ENCODE measurements around the gene LMF2.
A peak's percentile ranks its signal among the peaks of the same experiment; 100 is the strongest.

Gene LMF2

GRCh38 chr22:50529416-50529896, 22.0 kb upstream of the LMF2 start:
- TF ChIP-seq GATA3 (IDR thresholded peaks at IDR 0.05; ENCODE audit: low read depth, low read length) = no peak
- TF ChIP-seq GATA2 (IDR thresholded peaks at IDR 0.05; ENCODE audit: low read depth, low read length) = no peak

DNA sequence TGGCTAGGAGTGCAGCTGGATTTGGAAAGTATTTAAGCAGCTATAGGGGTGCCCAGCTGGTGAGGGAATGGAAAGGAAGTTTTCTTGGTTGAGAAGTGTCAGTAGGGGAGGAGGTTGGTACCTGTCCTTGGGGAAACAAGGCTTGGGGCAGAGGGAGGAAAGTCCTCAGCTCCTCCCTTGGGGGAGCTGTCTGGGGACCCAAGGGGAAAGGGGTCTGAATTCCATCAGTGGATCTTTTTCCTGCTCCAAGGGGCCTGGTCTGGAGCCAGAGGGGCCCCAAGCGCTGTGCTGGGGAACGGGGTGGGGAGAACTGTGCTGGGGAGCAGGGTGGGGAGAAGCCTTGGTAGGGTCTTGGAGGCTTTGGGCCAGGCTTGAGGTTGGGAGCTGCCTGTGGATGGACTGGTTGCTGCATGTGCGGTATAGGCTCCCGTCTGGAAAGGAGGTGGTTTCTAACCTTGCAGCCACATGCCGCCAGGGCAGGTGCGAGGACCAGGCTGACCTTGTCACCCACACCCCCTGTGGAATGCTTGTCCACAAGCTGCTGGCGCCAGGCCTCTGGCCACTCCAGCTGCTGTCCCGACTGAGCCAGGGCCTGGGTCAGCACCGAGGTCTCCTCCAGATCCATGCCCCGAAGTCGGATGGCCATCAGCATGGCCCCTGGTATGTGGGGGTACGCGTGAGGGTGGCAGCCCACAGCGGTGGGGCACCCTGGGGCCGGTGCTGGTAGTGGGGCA, 21.3 kb upstream of the LMF2 start:
- TF ChIP-seq GATA2 (IDR thresholded peaks at IDR 0.05; ENCODE audit: low read depth, low read length) (no peak), GATA3 (IDR thresholded peaks at IDR 0.05; ENCODE audit: low read depth, low read length) (no peak)

GRCh38 chr22:50527921-50528681, 20.6 kb upstream of the LMF2 start:
- TF ChIP-seq GATA2 (IDR thresholded peaks at IDR 0.05; ENCODE audit: low read depth, low read length) (no peak), GATA3 (IDR thresholded peaks at IDR 0.05; ENCODE audit: low read depth, low read length) (no peak)

DNA sequence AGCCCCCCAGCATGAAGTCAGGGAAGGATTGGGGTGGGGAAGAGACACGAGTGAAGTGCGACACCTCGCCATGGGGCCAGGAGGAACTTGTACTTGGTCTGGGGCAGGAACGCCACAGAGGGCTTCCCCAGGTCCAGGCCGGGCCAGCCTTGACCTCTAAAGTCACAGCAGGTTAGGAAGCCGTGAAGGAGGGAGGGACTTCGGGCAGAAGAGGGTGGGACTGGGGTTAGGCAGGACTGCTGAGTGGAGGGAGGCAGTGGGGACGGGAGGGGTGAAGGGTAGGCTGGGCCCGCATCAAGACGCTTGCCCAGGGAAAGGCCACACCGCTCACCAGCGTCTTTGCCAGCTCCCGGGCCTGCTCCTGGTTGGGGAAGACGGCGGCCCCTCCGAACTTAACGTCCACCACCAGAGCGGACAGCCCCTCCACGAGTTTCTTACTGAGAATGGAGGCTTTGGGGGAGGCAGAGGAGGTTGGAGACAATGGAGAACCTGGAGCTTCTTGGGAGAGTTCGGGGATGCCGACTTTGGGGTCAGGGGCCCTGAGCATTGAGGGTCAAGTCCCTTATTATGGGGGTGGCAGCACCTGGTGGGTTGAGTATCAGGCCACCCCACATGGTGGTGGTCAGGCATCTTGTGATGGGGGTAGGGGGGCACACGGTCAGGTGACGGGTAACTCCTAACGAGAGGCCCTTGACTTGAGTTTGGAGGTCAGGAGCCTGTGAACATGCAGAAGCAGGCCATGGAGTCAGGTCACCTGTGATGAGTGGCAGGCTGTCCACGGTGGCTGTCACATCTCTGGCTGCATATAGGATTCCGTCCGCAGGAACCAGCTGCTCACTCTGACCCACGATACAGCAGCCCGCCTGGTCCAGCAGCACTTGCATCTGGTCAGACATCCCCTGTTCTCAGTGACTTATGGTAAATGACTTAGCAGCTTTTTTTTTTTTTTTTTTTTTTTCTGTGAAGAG, 19.6 kb upstream of the LMF2 start:
- TF ChIP-seq GATA3 (IDR thresholded peaks at IDR 0.05; ENCODE audit: low read depth, low read length) (no peak), GATA2 (IDR thresholded peaks at IDR 0.05; ENCODE audit: low read depth, low read length) (no peak)

DNA sequence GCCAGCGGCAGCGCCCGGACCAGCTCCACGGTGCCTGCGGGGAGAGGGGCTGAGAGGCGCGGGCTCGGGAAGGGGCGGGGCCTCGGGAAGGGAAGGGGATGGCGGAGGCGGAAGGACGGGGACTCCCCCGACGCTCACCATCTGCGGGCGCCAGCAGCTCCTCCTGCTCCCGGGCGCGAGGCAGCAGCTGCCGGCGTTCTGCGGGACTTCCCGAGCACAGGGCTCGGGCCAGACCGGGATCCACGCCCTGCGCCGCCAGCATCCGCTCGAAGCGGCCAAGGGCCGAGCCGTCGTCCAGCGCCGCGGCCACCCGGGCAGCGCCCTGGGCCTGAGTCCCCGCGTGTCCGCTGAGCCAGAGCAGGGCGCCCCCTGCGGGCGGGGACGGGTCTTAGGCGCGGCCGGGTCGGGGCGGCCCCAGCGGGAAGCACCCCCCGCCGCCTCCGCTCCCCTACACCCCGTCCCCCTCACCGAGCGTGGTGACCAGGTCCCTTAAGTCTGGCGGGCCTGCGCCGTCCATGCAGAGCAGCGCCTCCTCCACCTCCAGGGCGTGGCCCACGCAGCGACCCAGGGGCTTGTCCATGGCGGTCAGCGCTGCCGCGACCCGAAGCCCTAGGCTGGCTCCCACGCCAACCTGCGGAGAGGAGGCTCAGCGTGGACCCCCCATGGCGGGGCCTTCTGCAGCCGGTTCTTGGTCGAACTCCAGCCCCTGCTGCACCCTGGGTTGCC, 18.8 kb upstream of the LMF2 start:
- TF ChIP-seq GATA2 (IDR thresholded peaks at IDR 0.05; ENCODE audit: low read depth, low read length) (no peak), GATA3 (IDR thresholded peaks at IDR 0.05; ENCODE audit: low read depth, low read length) (no peak)

DNA sequence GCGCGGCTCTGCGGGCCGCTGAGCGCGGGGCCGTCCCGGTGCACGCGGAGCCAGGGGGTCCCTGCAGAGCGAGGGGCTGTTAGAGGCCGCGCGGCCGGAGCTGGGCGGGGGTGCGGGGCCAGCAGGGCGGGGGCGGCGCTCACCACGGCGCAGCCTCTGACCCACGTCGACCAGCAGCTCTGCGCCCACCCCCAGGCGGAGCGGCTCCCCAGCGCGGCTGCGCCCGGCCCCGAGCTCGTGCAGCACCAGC, 18.3 kb upstream of the LMF2 start:
- TF ChIP-seq GATA3 (IDR thresholded peaks at IDR 0.05; ENCODE audit: low read depth, low read length) = no peak
- TF ChIP-seq GATA2 (IDR thresholded peaks at IDR 0.05; ENCODE audit: low read depth, low read length) = no peak

- TF ChIP-seq GATA2 (IDR thresholded peaks at IDR 0.05; ENCODE audit: low read depth, low read length) = peak; percentile 28; the same call in 1 of the 2 replicates
- no peak for TF ChIP-seq GATA3 (IDR thresholded peaks at IDR 0.05; ENCODE audit: low read depth, low read length)
Observed at GRCh38 chr22:50525104-50525857, 17.8 kb upstream of the LMF2 start, which contains the start of gene SCO2. TSS of gene SCO2 (minus strand) at chr22:50525598. CDS start at chr22:50524411, 1,187 bp downstream.

- TF ChIP-seq GATA3 (IDR thresholded peaks at IDR 0.05; ENCODE audit: low read depth, low read length) = no peak
- TF ChIP-seq GATA2 (IDR thresholded peaks at IDR 0.05; ENCODE audit: low read depth, low read length) = no peak
Observed at GRCh38 chr22:50524676-50525103, 17.2 kb upstream of the LMF2 start.

DNA sequence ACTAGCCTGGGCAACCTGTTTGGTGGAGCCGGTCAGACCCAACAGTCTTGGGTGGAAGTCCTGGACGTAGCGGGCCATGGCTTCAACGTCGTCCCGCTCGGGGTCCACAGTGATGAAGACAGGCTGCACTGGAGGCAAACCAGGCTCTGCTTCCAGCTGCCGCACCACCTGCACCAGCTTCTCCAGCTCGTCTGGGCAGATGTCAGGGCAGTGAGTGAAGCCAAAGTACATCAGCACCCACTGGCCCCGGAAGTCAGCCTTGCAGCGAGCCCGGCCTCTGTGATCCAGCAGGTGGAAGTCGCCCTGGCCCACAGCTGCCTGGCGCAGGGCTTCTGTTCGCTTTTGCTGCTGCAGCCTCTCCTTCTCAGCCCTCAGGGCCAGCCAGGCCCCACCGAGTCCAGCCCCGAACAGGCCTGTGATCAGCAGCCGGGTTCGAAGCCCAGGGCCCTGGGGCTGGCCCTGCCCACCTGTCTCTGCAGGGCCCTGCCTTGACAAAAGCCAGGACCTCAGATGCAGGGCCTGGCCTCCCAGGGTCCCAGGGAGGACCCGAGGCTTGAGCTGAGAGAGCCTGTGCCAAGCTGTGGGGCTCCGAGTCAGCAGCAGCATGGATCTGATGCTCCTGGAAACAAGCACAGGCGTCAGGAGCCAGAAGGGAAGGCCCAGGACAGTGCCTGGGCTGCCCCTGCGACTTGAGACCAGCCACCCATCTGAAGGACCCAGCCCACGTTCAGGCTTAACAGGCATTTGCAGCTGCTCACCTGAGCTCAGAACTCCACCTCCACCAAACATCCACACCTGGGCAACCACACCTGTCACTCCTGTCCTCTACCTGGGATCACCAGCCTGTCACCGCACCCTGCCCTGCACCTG, 16.5 kb upstream of the LMF2 start:
- no peak for TF ChIP-seq GATA2 (IDR thresholded peaks at IDR 0.05; ENCODE audit: low read depth, low read length)
- no peak for TF ChIP-seq GATA3 (IDR thresholded peaks at IDR 0.05; ENCODE audit: low read depth, low read length)

- TF ChIP-seq GATA3 (IDR thresholded peaks at IDR 0.05; ENCODE audit: low read depth, low read length) = no peak
- TF ChIP-seq GATA2 (IDR thresholded peaks at IDR 0.05; ENCODE audit: low read depth, low read length) = no peak
Observed at GRCh38 chr22:50523458-50523805, 15.9 kb upstream of the LMF2 start.

- TF ChIP-seq GATA3 (IDR thresholded peaks at IDR 0.05; ENCODE audit: low read depth, low read length) (no peak), GATA2 (IDR thresholded peaks at IDR 0.05; ENCODE audit: low read depth, low read length) (no peak)
Observed at GRCh38 chr22:50522806-50523438, 15.4 kb upstream of the LMF2 start.
